Measurements from ENCODE around the gene WWOX. TPM values are rescaled to one million over a fixed set of nuclear protein-coding genes. Genes with fewer than 3 reads are reported as not detected.

WWOX gene
- total RNA-seq, 1 donor from 2014 or later, result 12.6 TPM

DNA sequence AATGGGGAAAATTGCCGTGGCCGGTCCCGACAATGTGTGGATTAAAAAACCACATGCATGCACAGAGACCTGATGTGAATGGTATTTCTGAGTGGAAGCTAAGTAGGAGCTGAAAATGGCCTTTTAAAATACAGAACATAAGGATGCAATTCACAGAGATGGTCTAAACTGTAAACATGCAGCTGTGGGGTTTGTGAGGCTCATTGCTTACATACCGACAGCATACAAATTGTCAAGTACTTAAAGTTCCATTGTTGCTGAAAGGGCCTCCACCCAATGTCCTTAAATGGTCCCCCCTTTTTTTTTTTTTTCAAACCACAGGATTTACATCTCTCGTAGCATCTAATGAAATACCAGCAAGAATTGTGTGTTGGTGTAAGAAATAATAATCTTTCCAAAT lies 977.9 kb downstream of the WWOX start:
- Histone ChIP-seq H3K27me3 (ENCODE audit: control insufficient read depth, insufficient read depth, low read length) (no peaks in the 10 kb centered on the region), H3K4me3 (ENCODE audit: low read depth, low read length) (no peak overlapping the region), H3K36me3 (ENCODE audit: control insufficient read depth, insufficient read depth, low read length) (no peaks in the 10 kb centered on the region)
- TF ChIP-seq, protein P1, sequence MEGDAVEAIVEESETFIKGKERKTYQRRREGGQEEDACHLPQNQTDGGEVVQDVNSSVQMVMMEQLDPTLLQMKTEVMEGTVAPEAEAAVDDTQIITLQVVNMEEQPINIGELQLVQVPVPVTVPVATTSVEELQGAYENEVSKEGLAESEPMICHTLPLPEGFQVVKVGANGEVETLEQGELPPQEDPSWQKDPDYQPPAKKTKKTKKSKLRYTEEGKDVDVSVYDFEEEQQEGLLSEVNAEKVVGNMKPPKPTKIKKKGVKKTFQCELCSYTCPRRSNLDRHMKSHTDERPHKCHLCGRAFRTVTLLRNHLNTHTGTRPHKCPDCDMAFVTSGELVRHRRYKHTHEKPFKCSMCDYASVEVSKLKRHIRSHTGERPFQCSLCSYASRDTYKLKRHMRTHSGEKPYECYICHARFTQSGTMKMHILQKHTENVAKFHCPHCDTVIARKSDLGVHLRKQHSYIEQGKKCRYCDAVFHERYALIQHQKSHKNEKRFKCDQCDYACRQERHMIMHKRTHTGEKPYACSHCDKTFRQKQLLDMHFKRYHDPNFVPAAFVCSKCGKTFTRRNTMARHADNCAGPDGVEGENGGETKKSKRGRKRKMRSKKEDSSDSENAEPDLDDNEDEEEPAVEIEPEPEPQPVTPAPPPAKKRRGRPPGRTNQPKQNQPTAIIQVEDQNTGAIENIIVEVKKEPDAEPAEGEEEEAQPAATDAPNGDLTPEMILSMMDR (IDR thresholded peaks at IDR 0.05; ENCODE audit: insufficient read depth, low read length, severe bottlenecking), result no peak
- no peak for DNase-seq (ENCODE audit: low read depth)
- FAIRE-seq, result no peak

DNA sequence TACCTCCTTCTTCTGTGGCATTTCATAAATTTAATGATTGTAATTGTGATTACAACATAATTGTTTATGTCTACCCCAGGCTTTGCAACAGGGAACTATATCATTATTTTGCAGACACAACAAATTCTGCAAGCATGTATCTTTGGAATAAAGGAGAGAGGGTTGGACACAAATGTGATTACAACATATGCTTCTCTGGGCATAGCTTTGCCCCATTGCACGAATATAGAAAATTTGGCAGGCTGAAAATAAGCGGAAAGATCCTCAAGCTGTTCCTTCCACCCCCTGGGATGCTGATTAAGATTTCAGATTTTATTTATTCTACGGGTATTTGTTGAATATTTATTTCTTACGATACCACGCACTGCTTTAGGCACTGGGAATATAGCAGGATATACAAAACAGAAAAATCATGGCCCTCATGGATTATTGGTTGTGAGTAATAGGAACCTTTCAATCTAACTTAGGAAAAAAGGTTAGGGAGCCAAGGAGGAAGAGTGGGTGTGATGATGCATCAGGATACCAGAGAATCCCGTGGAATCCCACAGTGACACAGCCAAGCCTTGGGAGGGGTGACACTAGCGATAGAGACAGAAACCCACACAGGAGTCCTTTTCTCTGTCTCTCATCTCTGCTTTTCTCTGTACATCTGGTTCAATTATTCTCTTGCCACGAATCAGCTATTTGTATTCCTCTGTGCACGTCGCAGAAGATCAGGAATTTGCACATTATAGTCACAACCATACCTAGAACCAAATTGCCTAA lies 980.4 kb downstream of the WWOX start:
- H3K36me3 ChIP-seq (ENCODE audit: control insufficient read depth, insufficient read depth, low read length), result no peaks in the 10 kb centered on the region
- H3K27me3 ChIP-seq (ENCODE audit: control insufficient read depth, insufficient read depth, low read length), result no peaks in the 10 kb centered on the region
- no peak for FAIRE-seq
- TF ChIP-seq, protein P1 (IDR thresholded peaks at IDR 0.05; ENCODE audit: insufficient read depth, low read length, severe bottlenecking), result no peak
- DNase-seq (ENCODE audit: low read depth), result no peak
- no peak overlapping the region for H3K4me3 ChIP-seq (ENCODE audit: low read depth, low read length)

DNA sequence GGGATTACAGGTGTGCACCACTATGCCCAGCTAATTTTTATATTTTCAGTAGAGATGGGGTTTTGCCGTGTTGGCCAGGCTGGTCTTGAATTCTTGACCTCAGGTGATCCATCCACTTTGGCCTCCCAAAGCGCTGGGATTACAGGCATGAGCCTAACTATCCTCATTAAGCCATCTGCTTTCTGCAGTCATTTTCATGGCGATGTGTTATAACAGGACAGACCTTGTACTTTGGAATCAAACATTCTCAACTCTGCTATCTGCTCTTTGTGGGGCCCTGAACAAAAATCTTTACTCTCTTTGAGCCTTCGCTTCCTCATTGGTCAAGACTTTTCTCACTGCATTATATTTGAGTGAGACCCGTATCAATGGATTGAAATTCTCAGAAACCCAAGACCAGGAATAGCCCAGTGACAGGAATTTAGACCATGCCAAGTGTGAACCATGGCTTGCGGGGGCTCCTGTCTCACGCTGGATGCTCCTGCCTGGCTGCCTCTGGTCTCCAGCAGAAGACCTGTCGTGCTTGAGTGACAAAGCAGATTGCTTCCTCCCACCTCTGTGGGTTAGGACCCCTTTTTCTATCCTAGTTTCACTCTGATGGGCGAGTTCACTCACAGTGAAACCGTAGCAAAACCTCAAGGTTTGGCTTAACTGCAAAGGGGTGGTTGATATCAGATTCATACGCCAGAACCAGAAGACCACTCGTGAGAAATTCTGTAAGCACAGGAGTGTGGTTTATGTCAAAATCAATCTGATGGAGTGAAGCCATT lies 982.0 kb downstream of the WWOX start:
- Histone ChIP-seq H3K27me3 (ENCODE audit: control insufficient read depth, insufficient read depth, low read length) (no peaks in the 10 kb centered on the region), H3K4me3 (ENCODE audit: low read depth, low read length) (no peak overlapping the region), H3K36me3 (ENCODE audit: control insufficient read depth, insufficient read depth, low read length) (no peaks in the 10 kb centered on the region)
- TF ChIP-seq, protein P1 (IDR thresholded peaks at IDR 0.05; ENCODE audit: insufficient read depth, low read length, severe bottlenecking), result no peak
- FAIRE-seq (no peak), DNase-seq (ENCODE audit: low read depth) (no peak)

DNA sequence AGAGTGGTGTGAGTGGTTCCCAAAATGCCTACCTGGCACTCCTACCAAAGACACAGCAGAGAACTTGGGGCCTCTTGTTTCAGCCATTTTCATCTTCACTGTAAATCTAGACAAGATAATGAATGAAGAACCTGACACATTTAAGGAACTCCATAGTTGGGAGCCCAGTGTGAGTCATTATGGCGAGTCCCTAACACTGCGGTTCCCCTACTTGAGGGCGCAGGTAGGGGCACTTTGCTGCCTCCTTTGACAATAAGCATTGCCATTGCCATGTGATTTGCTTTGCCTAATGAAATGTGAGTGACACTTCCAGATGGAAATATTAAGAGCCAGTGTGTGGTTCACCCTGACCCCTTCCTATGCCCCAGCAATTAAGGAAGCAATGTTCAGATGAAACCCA lies 983.5 kb downstream of the WWOX start:
- DNase-seq (ENCODE audit: low read depth), result no peak
- H3K27me3 ChIP-seq (ENCODE audit: control insufficient read depth, insufficient read depth, low read length), result no peaks in the 10 kb centered on the region
- TF ChIP-seq, protein P1 (IDR thresholded peaks at IDR 0.05; ENCODE audit: insufficient read depth, low read length, severe bottlenecking), result no peak
- H3K4me3 ChIP-seq (ENCODE audit: low read depth, low read length), result no peak overlapping the region
- no peaks in the 10 kb centered on the region for H3K36me3 ChIP-seq (ENCODE audit: control insufficient read depth, insufficient read depth, low read length)
- FAIRE-seq, result no peak

DNA sequence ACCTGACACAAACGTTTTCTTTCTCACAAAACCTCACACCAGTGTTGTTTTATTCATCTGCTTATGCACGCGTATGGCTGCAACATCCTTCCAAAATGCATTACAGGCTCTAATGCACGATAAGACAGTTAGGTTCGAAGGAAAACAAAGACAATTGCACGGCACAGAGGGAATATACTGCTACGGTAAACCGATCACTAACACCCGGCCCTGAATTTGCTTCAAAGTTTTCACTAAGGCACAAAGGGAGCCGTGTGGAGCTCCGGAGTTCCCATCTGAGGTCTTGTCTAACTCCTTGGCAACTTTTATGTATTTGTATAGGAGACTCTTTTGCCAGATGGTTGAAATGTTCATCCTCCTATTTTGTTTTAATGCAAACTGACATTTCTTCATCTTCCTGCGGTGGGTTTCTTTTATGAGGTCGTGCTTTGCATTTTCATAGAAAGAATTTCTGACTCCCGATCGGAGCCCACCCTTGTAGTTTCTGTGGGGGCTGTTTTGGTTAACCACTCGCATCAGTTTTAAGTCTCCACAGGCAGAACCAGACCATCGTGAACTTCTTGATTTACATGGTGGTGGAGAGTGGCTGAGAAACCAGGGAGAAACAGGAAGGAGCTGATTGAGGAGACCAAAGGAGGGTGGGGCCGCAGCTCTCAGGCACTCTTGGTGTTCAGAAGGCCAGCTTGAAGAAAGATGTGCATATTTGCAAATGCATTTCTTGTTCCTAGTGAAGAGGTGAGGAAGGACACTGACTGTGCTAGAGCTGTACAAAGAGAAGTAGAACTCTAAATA lies 984.2 kb downstream of the WWOX start:
- no peaks in the 10 kb centered on the region for H3K36me3 ChIP-seq (ENCODE audit: control insufficient read depth, insufficient read depth, low read length)
- DNase-seq (ENCODE audit: low read depth) (no peak), FAIRE-seq (no peak)
- no peaks in the 10 kb centered on the region for H3K27me3 ChIP-seq (ENCODE audit: control insufficient read depth, insufficient read depth, low read length)
- TF ChIP-seq, protein P1 (IDR thresholded peaks at IDR 0.05; ENCODE audit: insufficient read depth, low read length, severe bottlenecking), result no peak
- no peak overlapping the region for H3K4me3 ChIP-seq (ENCODE audit: low read depth, low read length)

Measured in bronchial epithelial cell (primary cell).